ENCODE results near the gene KRT2. TPM values are rescaled to one million over a fixed set of nuclear protein-coding genes. Genes with fewer than 3 reads are reported as not detected.

The KRT2 gene
- total RNA-seq, 1 experiment from 2014 or later = not detected

- Mint-ChIP-seq H3K27me3 (ENCODE audit: low read depth) (peaks cover 22% of the 10 kb centered on the region), H3K36me3 (no peaks in the 10 kb centered on the region), H3K27ac (no peak overlapping the region), H3K9me3 (no peaks in the 10 kb centered on the region), H3K4me3 (no peak overlapping the region), H3K4me1 (peaks cover 4% of the 10 kb centered on the region; the same call in 1 of the 2 replicates)
- TF ChIP-seq HMGXB4 (CRISPR knock-in tag; IDR thresholded peaks at IDR 0.05) (no peak), GRHL2 (CRISPR knock-in tag; IDR thresholded peaks at IDR 0.05; ENCODE audit: insufficient replicate concordance, severe bottlenecking) (no peak), ERG (CRISPR knock-in tag; IDR thresholded peaks at IDR 0.05) (no peak), TEAD4 (CRISPR knock-in tag; IDR thresholded peaks at IDR 0.05) (no peak), HMGA2 (CRISPR knock-in tag; IDR thresholded peaks at IDR 0.05) (no peak), PREB (CRISPR knock-in tag; IDR thresholded peaks at IDR 0.05; ENCODE audit: borderline replicate concordance) (no peak), FOXJ3 (CRISPR knock-in tag; IDR thresholded peaks at IDR 0.05; ENCODE audit: borderline replicate concordance) (no peak), ZBTB21 (CRISPR knock-in tag; IDR thresholded peaks at IDR 0.05; ENCODE audit: borderline replicate concordance) (no peak), CBFB (CRISPR knock-in tag; IDR thresholded peaks at IDR 0.05; ENCODE audit: low read depth) (no peak), MXD4 (CRISPR knock-in tag; IDR thresholded peaks at IDR 0.05; ENCODE audit: borderline replicate concordance) (no peak)
- ATAC-seq (no peak), DNase-seq (ENCODE audit: low spot score) (no peak)
- CTCF ChIA-PET = interaction anchor here (0.7 to 1.9 kb wide), 6 partner anchors 30 to 284 kb away, joined by 3 to 6 read pairs (median 3); no protein-coding TSS in a partner anchor
- POLR2A ChIA-PET = interaction anchor here (0.6 to 0.7 kb wide), 2 partner anchors 13 to 89 kb away, joined by 3 read pairs; no protein-coding TSS in a partner anchor
Measured at GRCh38 chr12:52685406-52685890, 33.4 kb upstream of the KRT2 start.

- ChIA-PET POLR2A (no interaction called here), CTCF (interaction anchor here (0.7 to 1.9 kb wide), 2 partner anchors 99 to 181 kb away, joined by 3 to 6 read pairs; no protein-coding TSS in a partner anchor)
- Mint-ChIP-seq H3K4me3 (no peak overlapping the region), H3K9me3 (no peaks in the 10 kb centered on the region), H3K27ac (no peak overlapping the region), H3K27me3 (ENCODE audit: low read depth) (peaks cover 15% of the 10 kb centered on the region), H3K4me1 (peaks cover 4% of the 10 kb centered on the region; the same call in 1 of the 2 replicates), H3K36me3 (no peaks in the 10 kb centered on the region)
- ATAC-seq (no peak), DNase-seq (ENCODE audit: low spot score) (no peak)
- TF ChIP-seq CDX4 (CRISPR knock-in tag; IDR thresholded peaks at IDR 0.05; ENCODE audit: borderline replicate concordance) (no peak), ARID4B (CRISPR knock-in tag; IDR thresholded peaks at IDR 0.05; ENCODE audit: borderline replicate concordance) (no peak), OVOL2 (CRISPR knock-in tag; IDR thresholded peaks at IDR 0.05; ENCODE audit: borderline replicate concordance) (no peak), JAZF1 (CRISPR knock-in tag; IDR thresholded peaks at IDR 0.05) (no peak), SOX15 (CRISPR knock-in tag; IDR thresholded peaks at IDR 0.05) (no peak), NR1H2 (CRISPR knock-in tag; IDR thresholded peaks at IDR 0.05) (no peak), ZNF423 (CRISPR knock-in tag; IDR thresholded peaks at IDR 0.05) (no peak), ZNF671 (CRISPR knock-in tag; IDR thresholded peaks at IDR 0.05) (no peak), KAT7 (CRISPR knock-in tag; IDR thresholded peaks at IDR 0.05; ENCODE audit: borderline replicate concordance) (no peak), CREB1 (CRISPR knock-in tag; IDR thresholded peaks at IDR 0.05) (no peak), TEAD4 (CRISPR knock-in tag; IDR thresholded peaks at IDR 0.05) (no peak), RORB (CRISPR knock-in tag; IDR thresholded peaks at IDR 0.05) (no peak), GRHL2 (CRISPR knock-in tag; IDR thresholded peaks at IDR 0.05; ENCODE audit: insufficient replicate concordance, severe bottlenecking) (no peak), SMAD4 (CRISPR knock-in tag; IDR thresholded peaks at IDR 0.05) (no peak)
Measured at GRCh38 chr12:52684431-52684830, 32.4 kb upstream of the KRT2 start.
